HepG2 (cell line): ENCODE data around the gene ATP5MC2. TPM values are rescaled to one million over a fixed set of nuclear protein-coding genes. Genes with fewer than 3 reads are reported as not detected.

Experiments
- ESRRA ChIP-seq: sonication (generic); formaldehyde crosslinking; IDR thresholded peaks from 2 replicates; pipeline ENCODE4 v1.5.1; 2020; ENCODE audit warnings: mild to moderate bottlenecking, low read depth, missing genetic modification reagents
- KDM4B ChIP-seq: sonication (generic); formaldehyde crosslinking; IDR thresholded peaks from 2 replicates; pipeline ENCODE4 v1.4.0; 2020; ENCODE audit warnings: missing genetic modification reagents
- RARA ChIP-seq: IDR thresholded peaks from 2 replicates; pipeline ENCODE4 v1.6.1; 2016; ENCODE audit warnings: missing genetic modification reagents, missing compliant biosample characterization
- RORA ChIP-seq: sonication (generic); formaldehyde crosslinking; IDR thresholded peaks from 2 replicates; pipeline ENCODE4 v1.5.0; 2020; ENCODE audit warnings: mild to moderate bottlenecking, missing genetic modification reagents, moderate library complexity
- TAF15 ChIP-seq: fragments of 200-400 bp; formaldehyde crosslinking; IDR thresholded peaks from one replicate; pipeline ENCODE4 v1.6.1; 2018; ENCODE audit warnings: mild to moderate bottlenecking, low read depth, low read length; ENCODE audit not compliant: poor library complexity, severe bottlenecking
- ZNF788 ChIP-seq: sonication (generic); formaldehyde crosslinking; IDR thresholded peaks from 2 replicates; pipeline ENCODE4 v1.5.0; 2020; ENCODE audit warnings: mild to moderate bottlenecking, missing genetic modification reagents, borderline replicate concordance
- ZNF883 ChIP-seq: sonication (generic); formaldehyde crosslinking; IDR thresholded peaks from 2 replicates; pipeline ENCODE4 v1.5.1; 2020; ENCODE audit warnings: mild to moderate bottlenecking, missing genetic modification reagents; ENCODE audit errors: not compliant biosample characterization
- polyA plus RNA-seq, 8 experiments: library from polyadenylated mRNA; depleted of rRNA in 3 of 8; stranded (reverse) in 7 of 8; unstranded in 1 of 8; fragments of >200 nt; fragmentation: Illumina TruSeq in 4 of 8; extraction: Trizol in 4 of 8; gene quantifications; 2 replicates each; pipeline versions ENCODE4 v1.2.1 to v1.2.3, GENCODE V29; 2011 to 2016; ENCODE audit warnings: low read depth in 4 of 8, missing spikeins in 1 of 8, mixed read lengths in 1 of 8; ENCODE audit not compliant: insufficient read depth in 1 of 8
- total RNA-seq, 5 experiments: library from RNA; depleted of rRNA; stranded (reverse); fragments of >200 nt; fragmentation: Illumina TruSeq; extraction: Trizol; gene quantifications; 2 replicates each; pipeline ENCODE4 v1.2.3, GENCODE V29; 2016; ENCODE audit warnings: low read depth in 1 of 5
- TF ChIP-seq, protein P1 (sequence below): sonication (generic); formaldehyde crosslinking; IDR thresholded peaks from 2 replicates; pipeline ENCODE4 v1.5.1; 2020; ENCODE audit warnings: mild to moderate bottlenecking, missing genetic modification reagents, moderate library complexity
- TF ChIP-seq, protein P2 (sequence below): sonication (generic); formaldehyde crosslinking; conservative IDR thresholded peaks from 2 replicates; pipeline ENCODE4 v1.4.0; 2020; ENCODE audit warnings: missing genetic modification reagents
- TF ChIP-seq, protein P3 (sequence below): sonication (generic); formaldehyde crosslinking; IDR thresholded peaks from 2 replicates; pipeline ENCODE4 v1.5.1; 2020; ENCODE audit warnings: missing genetic modification reagents, mild to moderate bottlenecking, borderline replicate concordance
- TF ChIP-seq, protein P4 (sequence below): IDR thresholded peaks from 2 replicates; pipeline ENCODE4 v1.6.1; 2018; ENCODE audit warnings: missing genetic modification reagents, mild to moderate bottlenecking, missing compliant biosample characterization
- TF ChIP-seq, protein P5 (sequence below): sonication (generic); formaldehyde crosslinking; IDR thresholded peaks from 2 replicates; pipeline ENCODE4 v1.4.0; 2020; ENCODE audit warnings: missing genetic modification reagents, mild to moderate bottlenecking, borderline replicate concordance
- TF ChIP-seq, protein P6 (sequence below): sonication (generic); formaldehyde crosslinking; IDR thresholded peaks from 2 replicates; pipeline ENCODE4 v1.4.0; 2020; ENCODE audit warnings: low read depth, mild to moderate bottlenecking, missing genetic modification reagents
- TF ChIP-seq, protein P7 (sequence below): sonication (generic); formaldehyde crosslinking; IDR thresholded peaks from 2 replicates; pipeline ENCODE4 v1.5.0; 2020; ENCODE audit warnings: mild to moderate bottlenecking, missing genetic modification reagents, borderline replicate concordance

ATP5MC2 gene
- total and polyA plus RNA-seq, 2 of the 13 experiments (the other 11 are each of a cell fraction or from before 2014, with no cell fraction given) = 230 to 257 TPM

DNA sequence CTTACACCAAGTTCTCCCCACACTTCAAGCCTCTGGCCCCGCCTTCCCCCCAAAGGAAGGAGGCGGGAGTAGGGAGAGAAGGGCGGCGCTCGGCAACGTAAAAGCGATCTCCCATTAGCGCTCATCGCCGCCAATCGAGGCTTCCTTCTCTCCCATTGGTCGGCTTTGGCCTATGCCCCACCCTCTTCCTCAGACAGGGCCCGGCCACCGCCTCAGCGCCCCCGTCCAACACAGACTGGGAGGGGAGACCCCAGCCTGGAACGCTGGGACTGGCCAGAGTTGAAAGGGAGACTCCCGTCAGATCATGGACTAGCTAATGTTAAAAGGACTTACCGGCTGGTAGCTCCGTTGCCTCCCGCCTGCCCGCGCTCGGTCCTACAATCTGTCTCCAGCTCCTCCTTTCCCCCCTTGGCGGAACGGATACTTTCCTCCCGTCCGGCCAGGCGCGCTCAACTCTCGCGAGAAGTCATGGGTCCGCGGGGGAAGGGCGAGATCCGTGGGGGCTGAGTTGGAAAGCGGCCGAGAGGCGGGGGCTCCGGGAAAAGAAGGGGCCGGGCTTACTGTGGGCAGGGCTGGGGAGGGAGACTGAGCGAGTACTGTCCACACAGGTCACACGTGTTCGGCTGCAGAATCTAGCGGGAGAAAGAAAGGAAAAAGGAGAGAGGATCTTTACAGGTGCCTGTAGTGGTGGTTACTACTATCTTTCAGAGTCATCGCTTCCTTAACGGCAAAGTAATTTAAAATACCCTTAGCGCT is 49.8 kb downstream of the ATP5MC2 start, which contains the start of gene ATF7 (continued):
- TF ChIP-seq, protein P1, sequence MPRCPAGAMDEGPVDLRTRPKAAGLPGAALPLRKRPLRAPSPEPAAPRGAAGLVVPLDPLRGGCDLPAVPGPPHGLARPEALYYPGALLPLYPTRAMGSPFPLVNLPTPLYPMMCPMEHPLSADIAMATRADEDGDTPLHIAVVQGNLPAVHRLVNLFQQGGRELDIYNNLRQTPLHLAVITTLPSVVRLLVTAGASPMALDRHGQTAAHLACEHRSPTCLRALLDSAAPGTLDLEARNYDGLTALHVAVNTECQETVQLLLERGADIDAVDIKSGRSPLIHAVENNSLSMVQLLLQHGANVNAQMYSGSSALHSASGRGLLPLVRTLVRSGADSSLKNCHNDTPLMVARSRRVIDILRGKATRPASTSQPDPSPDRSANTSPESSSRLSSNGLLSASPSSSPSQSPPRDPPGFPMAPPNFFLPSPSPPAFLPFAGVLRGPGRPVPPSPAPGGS (CRISPR knock-in tag) = peak; percentile 92
- TF ChIP-seq, protein P2, sequence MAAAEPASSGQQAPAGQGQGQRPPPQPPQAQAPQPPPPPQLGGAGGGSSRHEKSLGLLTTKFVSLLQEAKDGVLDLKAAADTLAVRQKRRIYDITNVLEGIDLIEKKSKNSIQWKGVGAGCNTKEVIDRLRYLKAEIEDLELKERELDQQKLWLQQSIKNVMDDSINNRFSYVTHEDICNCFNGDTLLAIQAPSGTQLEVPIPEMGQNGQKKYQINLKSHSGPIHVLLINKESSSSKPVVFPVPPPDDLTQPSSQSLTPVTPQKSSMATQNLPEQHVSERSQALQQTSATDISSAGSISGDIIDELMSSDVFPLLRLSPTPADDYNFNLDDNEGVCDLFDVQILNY (CRISPR knock-in tag) = 0 out of 2 replicates have a peak, but pooled peaks have one; percentile 25
- TF ChIP-seq TAF15 (peak; percentile 83), ESRRA (CRISPR knock-in tag) (0 out of 2 replicates have a peak, but pooled peaks have one; percentile 43), RARA (CRISPR knock-in tag) (peak; percentile 14; the same call in 1 of the 2 replicates), ZNF788 (CRISPR knock-in tag) (peak; percentile 92; the same call in 1 of the 2 replicates), KDM4B (no peak), RORA (no peak), ZNF883 (CRISPR knock-in tag) (peak; percentile 58)
- TF ChIP-seq, protein P3, sequence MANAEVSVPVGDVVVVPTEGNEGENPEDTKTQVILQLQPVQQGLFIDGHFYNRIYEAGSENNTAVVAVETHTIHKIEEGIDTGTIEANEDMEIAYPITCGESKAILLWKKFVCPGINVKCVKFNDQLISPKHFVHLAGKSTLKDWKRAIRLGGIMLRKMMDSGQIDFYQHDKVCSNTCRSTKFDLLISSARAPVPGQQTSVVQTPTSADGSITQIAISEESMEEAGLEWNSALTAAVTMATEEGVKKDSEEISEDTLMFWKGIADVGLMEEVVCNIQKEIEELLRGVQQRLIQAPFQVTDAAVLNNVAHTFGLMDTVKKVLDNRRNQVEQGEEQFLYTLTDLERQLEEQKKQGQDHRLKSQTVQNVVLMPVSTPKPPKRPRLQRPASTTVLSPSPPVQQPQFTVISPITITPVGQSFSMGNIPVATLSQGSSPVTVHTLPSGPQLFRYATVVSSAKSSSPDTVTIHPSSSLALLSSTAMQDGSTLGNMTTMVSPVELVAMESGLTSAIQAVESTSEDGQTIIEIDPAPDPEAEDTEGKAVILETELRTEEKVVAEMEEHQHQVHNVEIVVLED (CRISPR knock-in tag) = peak; percentile 69; the same call in 1 of the 2 replicates
- TF ChIP-seq, protein P4, sequence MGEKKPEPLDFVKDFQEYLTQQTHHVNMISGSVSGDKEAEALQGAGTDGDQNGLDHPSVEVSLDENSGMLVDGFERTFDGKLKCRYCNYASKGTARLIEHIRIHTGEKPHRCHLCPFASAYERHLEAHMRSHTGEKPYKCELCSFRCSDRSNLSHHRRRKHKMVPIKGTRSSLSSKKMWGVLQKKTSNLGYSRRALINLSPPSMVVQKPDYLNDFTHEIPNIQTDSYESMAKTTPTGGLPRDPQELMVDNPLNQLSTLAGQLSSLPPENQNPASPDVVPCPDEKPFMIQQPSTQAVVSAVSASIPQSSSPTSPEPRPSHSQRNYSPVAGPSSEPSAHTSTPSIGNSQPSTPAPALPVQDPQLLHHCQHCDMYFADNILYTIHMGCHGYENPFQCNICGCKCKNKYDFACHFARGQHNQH (CRISPR knock-in tag) = peak; percentile 77; the same call in 1 of the 2 replicates
- TF ChIP-seq, protein P5, sequence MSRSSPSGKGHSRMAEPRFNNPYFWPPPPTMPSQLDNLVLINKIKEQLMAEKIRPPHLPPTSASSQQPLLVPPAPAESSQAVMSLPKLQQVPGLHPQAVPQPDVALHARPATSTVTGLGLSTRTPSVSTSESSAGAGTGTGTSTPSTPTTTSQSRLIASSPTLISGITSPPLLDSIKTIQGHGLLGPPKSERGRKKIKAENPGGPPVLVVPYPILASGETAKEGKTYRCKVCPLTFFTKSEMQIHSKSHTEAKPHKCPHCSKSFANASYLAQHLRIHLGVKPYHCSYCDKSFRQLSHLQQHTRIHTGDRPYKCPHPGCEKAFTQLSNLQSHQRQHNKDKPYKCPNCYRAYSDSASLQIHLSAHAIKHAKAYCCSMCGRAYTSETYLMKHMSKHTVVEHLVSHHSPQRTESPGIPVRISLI (CRISPR knock-in tag) = peak; percentile 22; the same call in 1 of the 2 replicates
- TF ChIP-seq, protein P6, sequence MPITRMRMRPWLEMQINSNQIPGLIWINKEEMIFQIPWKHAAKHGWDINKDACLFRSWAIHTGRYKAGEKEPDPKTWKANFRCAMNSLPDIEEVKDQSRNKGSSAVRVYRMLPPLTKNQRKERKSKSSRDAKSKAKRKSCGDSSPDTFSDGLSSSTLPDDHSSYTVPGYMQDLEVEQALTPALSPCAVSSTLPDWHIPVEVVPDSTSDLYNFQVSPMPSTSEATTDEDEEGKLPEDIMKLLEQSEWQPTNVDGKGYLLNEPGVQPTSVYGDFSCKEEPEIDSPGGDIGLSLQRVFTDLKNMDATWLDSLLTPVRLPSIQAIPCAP (CRISPR knock-in tag) = no peak
- TF ChIP-seq, protein P7, sequence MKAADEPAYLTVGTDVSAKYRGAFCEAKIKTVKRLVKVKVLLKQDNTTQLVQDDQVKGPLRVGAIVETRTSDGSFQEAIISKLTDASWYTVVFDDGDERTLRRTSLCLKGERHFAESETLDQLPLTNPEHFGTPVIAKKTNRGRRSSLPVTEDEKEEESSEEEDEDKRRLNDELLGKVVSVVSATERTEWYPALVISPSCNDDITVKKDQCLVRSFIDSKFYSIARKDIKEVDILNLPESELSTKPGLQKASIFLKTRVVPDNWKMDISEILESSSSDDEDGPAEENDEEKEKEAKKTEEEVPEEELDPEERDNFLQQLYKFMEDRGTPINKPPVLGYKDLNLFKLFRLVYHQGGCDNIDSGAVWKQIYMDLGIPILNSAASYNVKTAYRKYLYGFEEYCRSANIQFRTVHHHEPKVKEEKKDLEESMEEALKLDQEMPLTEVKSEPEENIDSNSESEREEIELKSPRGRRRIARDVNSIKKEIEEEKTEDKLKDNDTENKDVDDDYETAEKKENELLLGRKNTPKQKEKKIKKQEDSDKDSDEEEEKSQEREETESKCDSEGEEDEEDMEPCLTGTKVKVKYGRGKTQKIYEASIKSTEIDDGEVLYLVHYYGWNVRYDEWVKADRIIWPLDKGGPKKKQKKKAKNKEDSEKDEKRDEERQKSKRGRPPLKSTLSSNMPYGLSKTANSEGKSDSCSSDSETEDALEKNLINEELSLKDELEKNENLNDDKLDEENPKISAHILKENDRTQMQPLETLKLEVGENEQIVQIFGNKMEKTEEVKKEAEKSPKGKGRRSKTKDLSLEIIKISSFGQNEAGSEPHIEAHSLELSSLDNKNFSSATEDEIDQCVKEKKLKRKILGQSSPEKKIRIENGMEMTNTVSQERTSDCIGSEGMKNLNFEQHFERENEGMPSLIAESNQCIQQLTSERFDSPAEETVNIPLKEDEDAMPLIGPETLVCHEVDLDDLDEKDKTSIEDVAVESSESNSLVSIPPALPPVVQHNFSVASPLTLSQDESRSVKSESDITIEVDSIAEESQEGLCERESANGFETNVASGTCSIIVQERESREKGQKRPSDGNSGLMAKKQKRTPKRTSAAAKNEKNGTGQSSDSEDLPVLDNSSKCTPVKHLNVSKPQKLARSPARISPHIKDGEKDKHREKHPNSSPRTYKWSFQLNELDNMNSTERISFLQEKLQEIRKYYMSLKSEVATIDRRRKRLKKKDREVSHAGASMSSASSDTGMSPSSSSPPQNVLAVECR (CRISPR knock-in tag) = peak; percentile 85
